Gastroesophageal sphincter (tissue), 4 donors: ENCODE measurements around the gene REM2. TPM values are rescaled to one million over a fixed set of nuclear protein-coding genes. Genes with fewer than 3 reads are reported as not detected.
A peak's percentile ranks its signal among the peaks of the same experiment; 100 is the strongest.

Experiments used
- ATAC-seq: fragments of 150-250 bp; one replicate; pipeline ENCODE4 v1.9.1; 2016; ENCODE audit warnings: mild to moderate bottlenecking, moderate library complexity
- H3K27ac ChIP-seq, 4 donors: fragments of 200-600 bp; sonication (generic) in 3 of 4; 1 replicate in 3 of 4; 2 replicates in 1 of 4; pipeline ENCODE4 v1.5.1; 2016 to 2019
- H3K27me3 ChIP-seq: fragments of 200-600 bp; sonication (generic); one replicate; pipeline ENCODE4 v1.5.1; 2019
- H3K36me3 ChIP-seq, 2 donors: fragments of 200-600 bp; sonication (generic); one replicate each; pipeline ENCODE4 v1.5.1; 2019; ENCODE audit warnings: control low read depth in 1 of 2
- H3K4me1 ChIP-seq, 3 donors: fragments of 200-600 bp; sonication (generic); 1 replicate in 2 of 3; 2 replicates in 1 of 3; pipeline ENCODE4 v1.5.1; 2016 to 2019; ENCODE audit warnings: control low read depth in 2 of 3
- H3K4me3 ChIP-seq, 2 donors: fragments of 200-600 bp; sonication (generic); one replicate each; pipeline ENCODE4 v1.5.1; 2019; ENCODE audit warnings: mild to moderate bottlenecking in 1 of 2, moderate library complexity in 1 of 2
- H3K9me3 ChIP-seq, 3 donors: fragments of 200-600 bp; sonication (generic); one replicate each; pipeline ENCODE4 v1.5.1; 2017 to 2019; ENCODE audit warnings: control low read depth in 2 of 3
- CTCF ChIP-seq, 4 experiments: fragments of 200-600 bp in 2 of 4; fragments of 450-650 bp in 2 of 4; sonication (generic) in 1 of 4; IDR thresholded peaks; one replicate each; pipeline ENCODE4 v1.5.1; 2017 to 2019; ENCODE audit warnings: antibody characterized with exemption in 4 of 4, mild to moderate bottlenecking in 2 of 4, moderate library complexity in 2 of 4
- EP300 ChIP-seq: sonication (generic); formaldehyde crosslinking; IDR thresholded peaks from one replicate; pipeline ENCODE4 v1.6.1; 2017; ENCODE audit warnings: antibody characterized with exemption, mild to moderate bottlenecking
- POLR2A ChIP-seq, 2 donors: fragments of 450-650 bp; IDR thresholded peaks; one replicate each; pipeline ENCODE4 v1.6.1; 2017; ENCODE audit warnings: antibody characterized with exemption in 2 of 2, mild to moderate bottlenecking in 2 of 2, moderate library complexity in 1 of 2
- POLR2AphosphoS5 ChIP-seq: sonication (generic); formaldehyde crosslinking; IDR thresholded peaks from one replicate; pipeline ENCODE4 v1.6.1; 2017; ENCODE audit warnings: antibody characterized with exemption
- WGBS, 2 donors: methylation state at CpG; one replicate each; pipeline ENCODE4 v1.1.5; 2018; ENCODE audit warnings: low coverage in 1 of 2; 5-methylcytosine and 5-hydroxymethylcytosine counted together
- small RNA-seq, 4 donors: library from RNA; depleted of rRNA; stranded (forward); fragments of <200 nt; gene quantifications; one replicate each; pipeline ENCODE3, GENCODE V24; 2016
- total RNA-seq, 4 donors: library from RNA; depleted of rRNA; stranded (reverse); fragments of >200 nt; gene quantifications; one replicate each; pipeline ENCODE4 v1.1.0, GENCODE V29; 2016

The REM2 gene
- total RNA-seq, 4 donors from 2014 or later: 0.20 to 0.93 (median 0.47) TPM

GRCh38 chr14:22929104-22929960 is 46.3 kb downstream of the REM2 start, which contains the start of gene PRMT5:
Gene PRMT5 (minus strand): TSS chr14:22929376. CDS start chr14:22929361, 15 bp downstream.
- H3K36me3 ChIP-seq: peaks cover 0 to 29% of the 10 kb centered on the region in 2 donors
- TF ChIP-seq EP300 (no peak), CTCF (IDR thresholded peaks at IDR 0.05) (peak in 1 of 4 experiments; percentile 21), POLR2AphosphoS5 (peak; percentile 71), POLR2A (IDR thresholded peaks at IDR 0.05) (peak; percentile 84 to 86)
- H3K27ac ChIP-seq: peak within 1 kb of the TSS; percentile 88 to 96 (median 91)
- peak within 1 kb of the TSS; percentile 65 to 78 for H3K4me3 ChIP-seq
- H3K27me3 ChIP-seq: no peaks in the 10 kb centered on the region
- peaks cover 3 to 33% (median 9%) of the 10 kb centered on the region in 3 donors for H3K4me1 ChIP-seq
- no peaks in the 10 kb centered on the region for H3K9me3 ChIP-seq
- WGBS, 2 donors: 0% methylated on average over 16 to 23 of the region's 51 CpGs
- peak; percentile 99 for ATAC-seq

GRCh38 chr14:22929961-22930364 is 46.9 kb downstream of the REM2 start:
- Histone ChIP-seq H3K9me3 (no peaks in the 10 kb centered on the region), H3K27me3 (no peaks in the 10 kb centered on the region), H3K4me1 (peaks cover 3 to 33% (median 9%) of the 10 kb centered on the region in 3 donors), H3K4me3 (peak overlapping the region; percentile 45 to 65), H3K27ac (peak overlapping the region; percentile 76 to 94 (median 88)), H3K36me3 (peaks cover 0 to 23% of the 10 kb centered on the region in 2 donors)
- TF ChIP-seq EP300: no peak
- no peak for TF ChIP-seq POLR2A (IDR thresholded peaks at IDR 0.05)
- TF ChIP-seq POLR2AphosphoS5: no peak
- TF ChIP-seq CTCF (IDR thresholded peaks at IDR 0.05): no peak
- ATAC-seq: no peak
- WGBS, 2 donors: 2 to 8% methylated on average over 2 of the region's 2 CpGs

- 83% methylated on average over 3 of the region's 3 CpGs; no CpG with 5 or more reads in 1 of the 2 donors for WGBS, 2 donors
- Histone ChIP-seq H3K27me3 (no peaks in the 10 kb centered on the region), H3K4me3 (no peak overlapping the region), H3K4me1 (peaks cover 3 to 29% (median 9%) of the 10 kb centered on the region in 3 donors), H3K27ac (no peak overlapping the region), H3K9me3 (no peaks in the 10 kb centered on the region), H3K36me3 (peaks cover 0 to 5% of the 10 kb centered on the region in 2 donors)
- ATAC-seq: no peak
- TF ChIP-seq POLR2A (IDR thresholded peaks at IDR 0.05) (no peak), POLR2AphosphoS5 (no peak), EP300 (no peak), CTCF (IDR thresholded peaks at IDR 0.05) (no peak)
These were observed 49.1 kb downstream of the REM2 start for GRCh38 chr14:22932146-22932545.

- Histone ChIP-seq H3K27ac (no peak overlapping the region), H3K36me3 (peaks cover 0 to 12% of the 10 kb centered on the region in 2 donors), H3K9me3 (no peaks in the 10 kb centered on the region), H3K27me3 (no peaks in the 10 kb centered on the region), H3K4me3 (no peak overlapping the region), H3K4me1 (peaks cover 0 to 9% (median 0%) of the 10 kb centered on the region in 3 donors)
- no peak for TF ChIP-seq CTCF (IDR thresholded peaks at IDR 0.05)
- TF ChIP-seq EP300: no peak
- TF ChIP-seq POLR2AphosphoS5: no peak
- no peak for TF ChIP-seq POLR2A (IDR thresholded peaks at IDR 0.05)
- WGBS, 2 donors: 80 to 81% methylated on average over 1 of the region's 1 CpG
- ATAC-seq: no peak
These were observed 52.1 kb downstream of the REM2 start for GRCh38 chr14:22935156-22935555.

Small RNA genes lying within 50 kb of the gene (small RNA-seq; reads per million reads assigned to genes)
- gene RF00019: 0 reads per million in 4 donors

Other genes starting within 250 kb of the REM2 start
- gene OR6J1, start 238.9 kb upstream of the REM2 start, total RNA-seq: under 1 TPM in 1 of 4 donors, not detected in 3; 0.12 TPM
- 10 to 100 TPM; 47.1 to 89.0 (median 72.7) TPM for gene OXA1L, start 116.5 kb upstream of the REM2 start, total RNA-seq
- 10 to 100 TPM in 3 of 4 donors, 1 to 10 TPM in 1; 8.1 to 36.6 (median 23.4) TPM for gene SLC7A7, start 67.8 kb upstream of the REM2 start, total RNA-seq
- gene MRPL52, start 53.3 kb upstream of the REM2 start, total RNA-seq: 10 to 100 TPM; 24.4 to 65.0 (median 35.0) TPM
- 100 to 1,000 TPM; 114 to 127 (median 123) TPM for gene MMP14, start 46.6 kb upstream of the REM2 start, total RNA-seq
- gene LRP10, start 11.5 kb upstream of the REM2 start, total RNA-seq: 100 to 1,000 TPM; 123 to 257 (median 163) TPM
- gene RBM23, start 35.9 kb downstream of the REM2 start, total RNA-seq: 100 to 1,000 TPM in 3 of 4 donors, 10 to 100 TPM in 1; 94.4 to 855 (median 368) TPM
- gene PRMT5, start 46.2 kb downstream of the REM2 start, total RNA-seq: 10 to 100 TPM; 39.7 to 49.2 (median 43.2) TPM
- gene HAUS4, start 73.9 kb downstream of the REM2 start, total RNA-seq: 10 to 100 TPM; 31.2 to 47.6 (median 43.1) TPM
- gene AJUBA, start 99.3 kb downstream of the REM2 start, total RNA-seq: 10 to 100 TPM in 3 of 4 donors, 1 to 10 TPM in 1; 8.8 to 27.0 (median 17.8) TPM
- 10 to 100 TPM in 3 of 4 donors, 1 to 10 TPM in 1; 8.4 to 16.0 (median 13.2) TPM for gene C14orf93, start 126.9 kb downstream of the REM2 start, total RNA-seq
- 100 to 1,000 TPM; 125 to 182 (median 133) TPM for gene PSMB5, start 151.7 kb downstream of the REM2 start, total RNA-seq
- under 1 TPM in 1 of 4 donors, not detected in 3; 0.27 TPM for gene PSMB11, start 159.0 kb downstream of the REM2 start, total RNA-seq
- 1 to 10 TPM; 1.5 to 3.6 (median 2.6) TPM for gene CDH24, start 174.3 kb downstream of the REM2 start, total RNA-seq
- 100 to 1,000 TPM in 1 of 4 donors, 10 to 100 TPM in 3; 55.7 to 121 (median 91.8) TPM for gene ACIN1, start 211.9 kb downstream of the REM2 start, total RNA-seq
- gene C14orf119, start 212.3 kb downstream of the REM2 start, total RNA-seq: 10 to 100 TPM; 31.3 to 38.2 (median 33.4) TPM
- gene CIROP, start 221.8 kb downstream of the REM2 start, total RNA-seq: under 1 TPM in 2 of 4 donors, not detected in 2; 0.13 to 0.31 TPM
- not detected for gene CEBPE, start 236.0 kb downstream of the REM2 start, total RNA-seq